GM21723 (cell line): Measurements from ENCODE around the gene LRRC23.

Experiments
- ATAC-seq: cut with Tn5 transposase; IDR thresholded peaks from one replicate; pipeline ENCODE4 v1.9.1; 2021; ENCODE audit warnings: mild to moderate bottlenecking, moderate library complexity; ENCODE audit not compliant: unreplicated experiment

LRRC23 gene

DNA sequence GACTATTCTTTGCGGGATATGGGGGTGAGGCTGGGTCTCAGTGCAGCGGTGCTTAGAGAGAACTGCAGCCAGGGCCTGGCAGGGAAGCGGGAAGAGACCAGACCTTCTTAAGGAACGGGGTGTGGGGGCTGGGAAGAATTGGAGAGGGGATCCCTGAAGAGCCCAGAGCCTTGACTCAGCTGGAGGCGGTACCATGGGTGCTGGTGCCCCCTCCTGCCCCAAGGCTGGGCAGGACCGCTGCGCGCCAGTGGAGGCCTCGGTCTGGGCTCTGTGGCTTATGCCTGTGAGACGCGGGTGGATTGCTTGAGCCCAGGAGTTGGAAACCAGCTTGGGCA, 37.7 kb downstream of the LRRC23 start:
- ATAC-seq: no peak

DNA sequence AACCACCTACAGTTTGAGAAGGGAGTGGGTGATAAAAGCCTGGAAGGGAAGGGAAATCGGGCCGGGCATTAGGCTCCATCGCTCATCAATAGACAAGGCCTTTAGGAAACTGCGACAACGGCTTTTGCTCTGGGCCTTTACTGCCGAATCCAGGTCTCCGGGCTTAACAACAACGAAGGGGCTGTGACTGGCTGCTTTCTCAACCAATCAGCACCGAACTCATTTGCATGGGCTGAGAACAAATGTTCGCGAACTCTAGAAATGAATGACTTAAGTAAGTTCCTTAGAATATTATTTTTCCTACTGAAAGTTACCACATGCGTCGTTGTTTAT, 38.7 kb downstream of the LRRC23 start:
- ATAC-seq: peak; percentile 23

DNA sequence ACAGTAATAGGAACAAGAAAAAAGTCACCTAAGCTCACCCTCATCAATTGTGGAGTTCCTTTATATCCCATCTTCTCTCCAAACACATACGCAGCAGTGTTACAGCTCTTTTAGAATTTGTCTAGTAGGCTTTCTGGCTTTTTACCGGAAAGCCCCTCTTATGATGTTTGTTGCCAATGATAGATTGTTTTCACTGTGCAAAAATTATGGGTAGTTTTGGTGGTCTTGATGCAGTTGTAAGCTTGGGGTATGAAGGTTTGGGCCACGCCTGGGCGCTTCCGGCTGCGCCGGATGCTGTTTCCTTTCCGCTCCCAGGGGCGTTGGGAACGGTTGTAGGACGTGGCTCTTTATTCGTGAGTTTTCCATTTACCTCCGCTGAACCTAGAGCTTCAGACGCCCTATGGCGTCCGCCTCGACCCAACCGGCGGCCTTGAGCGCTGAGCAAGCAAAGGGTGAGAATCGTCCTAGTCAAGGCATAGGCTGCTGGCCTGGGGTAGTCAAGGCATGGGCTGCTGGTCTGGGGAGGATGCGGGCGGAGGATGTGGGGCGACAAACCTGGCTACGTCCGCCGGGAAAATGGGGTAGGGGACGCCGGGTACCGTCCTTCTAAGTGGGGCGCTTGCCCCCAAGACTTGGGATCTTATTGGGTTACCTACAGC, 39.2 kb downstream of the LRRC23 start, which contains the start of the genes C12orf57 and RNU7-1:
C12orf57 (plus strand) TSS at position 301 of the 659 bp plus-strand sequence; CDS start at position 401, 100 bp downstream.
RNU7-1 (plus strand) TSS at position 95 of the 659 bp plus-strand sequence.
- ATAC-seq: peak; percentile 32

DNA sequence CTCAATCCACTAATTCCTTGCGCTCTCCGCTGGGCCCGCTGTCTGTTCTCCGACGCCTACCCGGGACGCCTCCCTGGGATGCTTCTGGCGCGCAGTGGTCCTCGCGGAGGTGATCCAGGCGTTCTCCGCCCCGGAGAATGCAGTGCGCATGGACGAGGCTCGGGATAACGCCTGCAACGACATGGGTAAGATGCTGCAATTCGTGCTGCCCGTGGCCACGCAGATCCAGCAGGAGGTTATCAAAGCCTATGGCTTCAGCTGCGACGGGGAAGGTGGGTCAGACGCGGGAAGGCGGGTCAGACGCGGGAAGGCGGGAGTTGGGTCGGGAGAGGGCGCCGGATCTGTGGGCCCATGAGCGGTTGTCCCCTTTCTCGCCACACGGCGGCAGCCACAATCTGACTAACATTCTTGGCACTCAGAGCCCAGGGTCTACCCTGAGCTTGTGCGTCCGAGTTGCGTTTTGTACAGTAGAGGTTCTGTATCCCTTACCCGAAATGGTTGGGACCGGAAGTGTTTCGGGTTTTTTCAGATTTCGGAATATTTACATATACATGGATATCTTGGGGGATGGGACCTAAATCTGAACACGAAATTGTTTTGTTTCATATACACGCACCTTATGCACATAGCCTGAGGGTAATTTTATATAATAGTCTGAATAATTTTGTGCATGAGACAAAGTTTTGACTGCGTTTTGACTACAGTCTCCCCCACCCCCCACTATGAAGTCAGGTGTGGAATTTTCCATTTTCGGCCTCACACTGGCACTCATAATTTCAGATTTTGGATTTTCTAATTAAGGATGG, 40.0 kb downstream of the LRRC23 start:
- peak; percentile 42 for ATAC-seq

DNA sequence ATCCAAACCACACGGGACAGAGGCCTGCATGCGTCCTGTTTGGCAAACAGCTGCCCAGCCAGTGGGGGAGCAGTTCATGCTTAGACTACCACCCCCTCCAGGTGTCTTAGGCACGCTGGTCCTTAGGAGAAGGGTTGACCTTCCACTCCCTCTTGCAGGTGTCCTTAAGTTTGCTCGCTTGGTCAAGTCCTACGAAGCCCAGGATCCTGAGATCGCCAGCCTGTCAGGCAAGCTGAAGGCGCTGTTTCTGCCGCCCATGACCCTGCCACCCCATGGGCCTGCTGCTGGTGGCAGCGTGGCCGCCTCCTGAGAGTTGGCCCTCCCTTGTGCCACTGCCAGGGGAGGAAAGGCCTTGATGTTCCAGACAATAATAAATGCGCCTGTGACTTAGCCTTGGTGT, 41.0 kb downstream of the LRRC23 start:
- ATAC-seq: no peak

DNA sequence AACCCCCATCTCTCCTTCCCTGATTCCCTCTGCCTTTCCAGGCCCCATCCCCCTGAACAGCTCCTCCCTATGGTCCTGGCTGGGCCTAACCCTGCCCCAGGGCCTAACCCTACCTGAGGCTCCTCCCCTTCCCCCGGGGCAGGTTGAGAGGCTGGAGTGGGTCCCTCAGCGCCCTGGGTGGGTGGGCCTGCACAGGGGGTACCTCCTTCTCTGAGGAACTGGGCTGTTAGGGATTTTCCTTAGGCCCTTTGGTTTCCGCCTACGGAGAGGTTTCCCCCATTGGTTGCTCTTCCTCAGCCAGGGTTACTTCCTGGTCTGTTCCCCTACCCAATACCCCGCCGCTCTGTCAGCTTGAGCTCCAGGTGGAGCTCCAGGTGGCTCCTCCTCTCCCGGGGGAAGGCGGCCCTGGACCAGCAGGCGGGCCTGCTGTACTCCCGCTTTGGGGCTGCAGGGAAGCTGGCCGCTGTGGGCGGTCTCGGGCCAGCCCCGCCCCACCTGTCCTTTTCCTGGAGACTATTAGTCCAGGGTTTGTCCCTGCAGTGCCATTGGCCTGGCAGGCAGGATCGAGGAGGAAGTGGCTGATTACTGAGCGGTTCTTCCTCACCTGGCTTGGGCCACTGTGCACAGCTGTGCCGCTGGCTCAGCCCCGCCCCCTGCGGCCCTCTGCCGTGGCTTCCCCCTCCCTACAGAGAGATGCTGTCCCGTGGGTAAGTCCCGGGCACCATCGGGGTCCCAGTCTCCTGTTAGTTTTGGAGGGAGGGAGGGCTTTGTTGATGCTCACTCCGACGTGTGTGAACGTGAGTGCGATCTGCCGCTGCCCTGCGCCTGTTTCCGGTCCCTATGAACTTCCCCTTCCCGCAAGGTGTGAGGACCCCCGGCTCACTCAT, 41.7 kb downstream of the LRRC23 start:
- no peak for ATAC-seq

DNA sequence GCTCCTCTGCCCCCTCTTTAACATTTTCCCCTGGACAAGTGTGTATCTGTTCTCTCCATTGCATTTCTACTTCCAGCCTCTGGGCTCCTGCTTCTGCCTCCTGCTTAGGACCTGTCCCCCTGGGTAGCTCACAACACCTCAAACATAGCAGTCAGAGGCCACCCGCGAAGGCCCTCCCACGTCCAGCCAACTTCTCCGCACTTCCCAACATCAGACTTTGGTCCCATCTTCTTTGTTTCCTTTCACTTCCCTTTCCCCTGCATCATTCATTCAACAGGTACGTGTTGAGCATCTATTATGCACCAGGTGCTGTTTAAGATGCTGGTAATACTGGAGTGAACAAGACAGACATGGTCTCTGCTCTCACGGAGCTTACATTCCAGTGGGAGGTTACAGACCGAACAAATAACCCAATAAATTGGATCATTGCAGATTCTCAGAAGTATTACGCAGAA, 42.3 kb downstream of the LRRC23 start:
- ATAC-seq: no peak

DNA sequence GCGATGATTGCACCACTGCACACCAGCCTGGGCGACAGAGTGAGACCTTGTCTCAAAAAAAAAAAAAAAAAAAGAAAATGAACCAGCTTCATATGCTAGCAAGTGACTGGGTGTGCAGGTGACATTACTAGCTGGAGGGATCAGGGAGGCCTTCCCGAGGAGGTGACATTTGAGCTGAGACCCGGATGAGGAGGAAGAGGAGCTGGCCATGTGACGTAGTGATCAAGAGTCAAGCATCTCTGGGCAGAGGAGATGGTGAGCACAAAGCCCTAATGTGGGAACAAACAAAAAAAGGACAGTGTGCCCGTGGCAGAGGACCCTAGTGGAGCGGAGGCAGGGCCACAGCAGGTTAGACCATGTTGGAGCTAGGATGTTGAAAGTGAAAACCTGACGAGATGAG, 43.0 kb downstream of the LRRC23 start:
- ATAC-seq: no peak

DNA sequence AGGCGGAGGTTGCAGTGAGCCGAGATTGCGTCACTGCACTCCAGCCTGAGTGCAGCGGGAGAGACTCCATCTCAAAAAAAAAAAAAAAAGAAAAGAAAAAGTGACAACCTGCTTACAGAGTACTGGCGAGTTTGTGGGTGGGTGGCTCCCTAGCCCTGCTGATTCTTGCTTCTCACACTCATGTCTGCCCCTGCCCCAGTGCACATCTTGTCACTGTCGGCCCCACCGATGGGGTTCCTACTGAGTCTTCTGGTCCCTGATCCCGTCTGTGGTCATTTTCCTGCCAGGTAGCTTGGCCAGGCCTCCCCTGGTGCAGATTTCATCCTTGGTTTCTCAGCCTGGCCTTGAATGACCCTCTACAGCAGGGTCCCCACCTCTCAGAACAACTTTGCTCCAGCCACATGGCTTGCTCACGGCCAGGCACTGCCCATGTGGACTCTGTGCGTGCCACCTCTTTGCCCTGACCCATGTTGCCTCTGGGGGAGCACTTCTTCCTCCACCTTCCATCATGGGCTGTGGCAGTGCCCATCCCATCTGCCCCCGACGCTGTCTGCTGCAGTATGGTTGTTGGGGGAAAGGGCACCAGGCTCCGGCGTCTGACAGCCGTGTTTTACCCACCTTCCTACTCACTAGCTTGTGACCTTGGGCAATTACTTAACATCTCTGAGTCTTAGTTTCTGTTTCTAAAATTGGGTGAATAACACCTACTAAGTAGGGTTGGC, 44.4 kb downstream of the LRRC23 start:
- ATAC-seq: no peak

DNA sequence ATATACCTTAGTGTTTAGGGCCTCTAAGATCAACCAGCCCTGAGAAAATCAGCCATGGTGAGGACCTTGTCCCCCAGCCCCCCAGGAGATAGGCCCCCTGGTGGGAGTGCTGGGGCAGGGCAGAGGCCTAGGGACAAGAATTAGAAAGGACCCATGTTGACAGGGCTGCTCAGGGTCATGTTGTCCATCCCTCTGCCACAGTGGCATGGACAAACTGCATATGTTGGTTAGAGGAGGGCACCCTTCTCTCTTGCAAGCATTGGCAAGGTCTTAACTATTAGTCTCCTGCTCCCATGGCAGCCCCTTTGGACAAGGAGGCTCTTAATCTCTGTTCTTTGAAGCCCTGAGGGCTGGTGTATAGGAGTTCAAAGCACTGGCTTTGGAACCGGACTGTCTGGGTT, 45.8 kb downstream of the LRRC23 start:
- ATAC-seq: no peak

DNA sequence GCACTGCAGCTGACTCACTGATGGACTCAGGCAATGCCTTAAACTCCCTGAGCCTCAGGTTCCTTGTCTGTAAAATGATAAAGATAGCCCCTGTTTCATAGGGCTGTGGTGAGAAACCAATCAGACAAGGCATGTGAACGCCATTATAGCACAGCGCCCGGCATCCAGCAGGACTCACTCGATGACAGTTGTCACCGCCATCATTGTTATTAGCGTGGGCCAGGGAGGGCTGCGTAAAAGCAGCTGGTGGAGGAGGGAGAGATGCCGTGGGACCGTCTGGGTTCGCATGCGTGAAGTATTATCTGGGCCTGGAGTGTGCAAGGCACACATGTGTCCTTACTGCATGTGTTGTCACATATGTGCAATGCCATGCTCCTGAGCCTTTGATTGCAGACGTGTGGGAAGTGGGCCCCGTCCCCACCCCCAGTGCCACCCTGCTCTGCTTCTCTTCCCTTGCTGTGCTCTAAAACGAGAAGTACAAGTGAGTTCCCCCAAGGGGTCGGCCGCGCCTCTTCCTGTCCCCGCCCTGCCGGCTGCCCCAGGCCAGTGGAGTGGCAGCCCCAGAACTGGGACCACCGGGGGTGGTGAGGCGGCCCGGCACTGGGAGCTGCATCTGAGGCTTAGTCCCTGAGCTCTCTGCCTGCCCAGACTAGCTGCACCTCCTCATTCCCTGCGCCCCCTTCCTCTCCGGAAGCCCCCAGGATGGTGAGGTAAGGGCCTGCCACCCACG, 46.4 kb downstream of the LRRC23 start, which contains the start of gene PTPN6:
PTPN6 (plus strand) TSS at position 546 of the 730 bp plus-strand sequence; CDS start at position 703, 157 bp downstream.
- ATAC-seq: peak; percentile 27

DNA sequence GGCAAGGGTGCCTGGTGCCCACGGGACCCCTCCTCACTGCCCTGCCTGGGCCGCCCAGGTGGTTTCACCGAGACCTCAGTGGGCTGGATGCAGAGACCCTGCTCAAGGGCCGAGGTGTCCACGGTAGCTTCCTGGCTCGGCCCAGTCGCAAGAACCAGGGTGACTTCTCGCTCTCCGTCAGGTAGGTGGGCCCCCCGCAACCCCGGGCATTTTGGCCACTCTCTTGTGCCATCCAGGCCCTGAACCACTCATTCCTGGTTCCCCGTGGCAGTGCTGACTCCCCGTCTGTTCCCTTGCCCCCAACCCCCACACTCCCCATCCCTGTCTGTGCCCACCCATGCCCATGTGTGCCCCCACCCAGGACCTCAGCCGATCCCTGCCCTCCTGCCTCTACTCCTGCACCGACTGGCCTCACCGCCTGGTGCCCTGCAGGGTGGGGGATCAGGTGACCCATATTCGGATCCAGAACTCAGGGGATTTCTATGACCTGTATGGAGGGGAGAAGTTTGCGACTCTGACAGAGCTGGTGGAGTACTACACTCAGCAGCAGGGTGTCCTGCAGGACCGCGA, 47.0 kb downstream of the LRRC23 start:
- ATAC-seq: no peak

DNA sequence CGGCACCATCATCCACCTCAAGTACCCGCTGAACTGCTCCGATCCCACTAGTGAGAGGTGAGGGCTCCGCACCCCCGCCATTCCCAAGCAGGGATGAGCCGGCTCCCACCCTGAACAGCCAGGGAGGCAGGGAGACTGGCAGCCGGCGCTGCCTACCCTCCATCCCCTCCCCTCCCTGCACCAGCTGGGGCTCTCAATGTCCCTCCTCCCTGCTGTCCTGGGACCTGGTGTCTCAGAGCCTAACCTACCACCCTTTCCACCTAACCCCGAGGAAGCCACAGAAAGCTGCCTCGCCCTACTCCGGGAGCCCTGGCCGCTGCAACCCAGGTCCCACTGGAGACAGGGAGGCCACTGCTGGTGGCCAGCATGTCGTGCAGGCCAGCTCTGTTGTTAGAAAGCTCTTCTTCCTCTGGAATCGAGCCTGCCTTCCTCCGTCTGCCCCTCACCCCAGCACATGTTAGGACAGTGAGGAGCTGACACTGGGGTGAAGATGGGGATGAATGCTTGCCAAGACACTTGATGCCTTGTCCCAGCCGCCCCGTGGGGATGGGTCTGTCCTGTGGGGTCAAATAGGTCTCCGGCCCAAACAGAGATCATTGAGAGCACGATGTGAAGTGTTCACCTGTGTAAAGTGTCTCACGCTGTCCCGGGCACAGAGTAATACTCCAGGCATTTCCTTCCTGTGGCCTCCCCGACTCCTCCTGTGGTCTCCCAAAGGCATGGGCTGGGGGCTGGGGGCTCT, 47.7 kb downstream of the LRRC23 start:
- ATAC-seq: no peak

DNA sequence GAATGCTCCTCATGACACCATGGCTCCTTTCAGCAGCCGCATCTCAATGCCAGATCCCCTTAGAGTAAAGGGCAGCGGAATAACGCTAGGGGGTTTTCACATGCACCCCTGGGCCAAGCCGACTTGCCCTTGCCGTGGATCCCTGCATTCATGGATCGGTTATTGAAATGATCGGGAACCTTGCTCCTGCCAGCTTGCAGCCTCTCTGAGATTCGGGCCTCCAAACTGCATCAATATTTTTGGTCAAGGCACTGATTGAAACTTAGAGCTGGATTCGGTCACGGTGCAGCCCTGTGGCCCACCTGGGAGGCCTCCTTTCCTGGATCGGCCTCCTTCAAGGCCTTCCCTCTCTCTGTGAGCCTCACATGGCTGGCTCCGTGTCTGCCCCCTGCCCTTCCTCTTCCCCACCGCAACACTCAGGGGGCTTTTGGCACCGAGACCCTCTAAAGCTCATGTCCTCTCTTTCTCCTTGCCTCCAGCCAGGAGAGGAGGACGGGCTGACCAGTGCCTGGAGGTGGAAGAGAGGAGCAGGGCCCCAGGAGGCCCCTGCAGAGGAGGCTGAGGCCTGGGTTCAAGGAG, 48.3 kb downstream of the LRRC23 start:
- peak; percentile 0 for ATAC-seq

DNA sequence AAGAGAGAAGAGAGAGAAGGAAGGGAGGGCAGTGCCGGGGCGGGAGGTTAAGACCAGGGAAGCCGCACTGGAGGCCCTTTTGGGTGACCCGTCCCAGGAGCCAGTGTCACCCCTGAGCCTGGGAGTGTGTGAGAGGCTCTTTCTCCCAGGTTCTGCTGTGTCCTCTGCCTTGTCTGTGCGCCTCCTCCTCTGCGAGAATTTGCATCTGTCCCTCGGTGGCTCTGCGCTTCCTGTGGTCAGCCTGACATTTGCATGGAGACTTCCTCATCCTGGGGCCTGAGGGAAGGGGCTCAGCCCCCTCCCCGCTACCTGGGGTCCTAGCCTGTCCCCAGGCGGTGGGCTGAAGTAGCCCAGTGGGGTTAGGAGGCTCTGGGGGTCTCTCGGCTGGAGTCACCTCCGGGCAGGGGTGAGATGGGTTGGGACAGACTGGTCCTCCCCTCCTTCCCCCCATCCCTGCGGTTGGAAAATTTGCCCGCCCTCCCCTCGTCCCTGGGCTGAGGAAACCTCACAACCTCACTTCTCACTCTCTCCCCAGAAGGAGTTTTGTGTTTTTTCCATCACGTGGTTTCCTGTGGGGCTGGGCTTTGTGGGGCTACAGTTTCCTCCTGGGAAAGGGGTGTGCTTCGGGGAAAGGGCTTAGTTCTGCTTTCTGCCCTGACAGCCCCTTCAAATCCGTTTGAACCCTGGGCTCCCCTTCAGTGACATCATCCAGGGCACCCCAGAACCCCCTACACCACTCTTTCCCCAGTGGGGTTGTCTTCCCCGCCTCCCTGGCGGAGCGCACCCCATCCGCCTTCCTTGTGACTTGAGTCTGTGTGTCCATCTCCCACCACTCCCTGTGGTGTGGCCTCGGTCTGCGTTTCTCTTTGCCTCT, 49.1 kb downstream of the LRRC23 start:
- peak; percentile 42 for ATAC-seq

DNA sequence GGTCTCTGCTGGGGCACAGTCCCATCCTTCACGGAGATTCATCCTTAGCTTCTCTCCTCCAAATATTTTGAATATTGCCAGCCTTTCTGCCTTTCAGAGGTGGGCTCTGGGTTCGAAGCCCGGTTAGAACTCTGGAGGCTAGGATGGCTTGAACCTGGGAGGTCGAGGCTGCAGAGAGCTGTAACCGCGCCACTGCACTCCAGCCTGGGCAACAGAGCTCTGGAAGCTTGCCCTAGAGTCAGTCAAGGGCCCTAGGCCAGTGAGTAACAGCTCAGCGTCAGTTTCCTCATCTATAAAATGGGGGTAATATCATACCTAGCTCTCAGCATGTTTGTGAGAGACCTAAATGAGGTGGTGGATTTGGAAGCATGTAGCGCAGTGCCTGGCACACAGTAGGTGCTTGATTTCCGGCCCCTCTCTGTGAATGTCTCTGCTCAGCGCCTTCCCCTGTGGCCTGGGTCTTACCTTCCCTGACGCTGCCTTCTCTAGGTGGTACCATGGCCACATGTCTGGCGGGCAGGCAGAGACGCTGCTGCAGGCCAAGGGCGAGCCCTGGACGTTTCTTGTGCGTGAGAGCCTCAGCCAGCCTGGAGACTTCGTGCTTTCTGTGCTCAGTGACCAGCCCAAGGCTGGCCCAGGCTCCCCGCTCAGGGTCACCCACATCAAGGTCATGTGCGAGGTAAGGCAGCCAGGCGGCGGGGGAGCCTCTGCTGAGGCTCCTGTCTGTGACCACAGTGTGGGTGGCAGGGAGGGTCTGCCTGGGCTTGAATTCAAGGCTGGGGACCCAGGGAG, 49.9 kb downstream of the LRRC23 start:
- ATAC-seq: no peak
